ENCODE results near the gene KLF15.
A peak's percentile ranks its signal among the peaks of the same experiment; 100 is the strongest.

The KLF15 gene

DNA sequence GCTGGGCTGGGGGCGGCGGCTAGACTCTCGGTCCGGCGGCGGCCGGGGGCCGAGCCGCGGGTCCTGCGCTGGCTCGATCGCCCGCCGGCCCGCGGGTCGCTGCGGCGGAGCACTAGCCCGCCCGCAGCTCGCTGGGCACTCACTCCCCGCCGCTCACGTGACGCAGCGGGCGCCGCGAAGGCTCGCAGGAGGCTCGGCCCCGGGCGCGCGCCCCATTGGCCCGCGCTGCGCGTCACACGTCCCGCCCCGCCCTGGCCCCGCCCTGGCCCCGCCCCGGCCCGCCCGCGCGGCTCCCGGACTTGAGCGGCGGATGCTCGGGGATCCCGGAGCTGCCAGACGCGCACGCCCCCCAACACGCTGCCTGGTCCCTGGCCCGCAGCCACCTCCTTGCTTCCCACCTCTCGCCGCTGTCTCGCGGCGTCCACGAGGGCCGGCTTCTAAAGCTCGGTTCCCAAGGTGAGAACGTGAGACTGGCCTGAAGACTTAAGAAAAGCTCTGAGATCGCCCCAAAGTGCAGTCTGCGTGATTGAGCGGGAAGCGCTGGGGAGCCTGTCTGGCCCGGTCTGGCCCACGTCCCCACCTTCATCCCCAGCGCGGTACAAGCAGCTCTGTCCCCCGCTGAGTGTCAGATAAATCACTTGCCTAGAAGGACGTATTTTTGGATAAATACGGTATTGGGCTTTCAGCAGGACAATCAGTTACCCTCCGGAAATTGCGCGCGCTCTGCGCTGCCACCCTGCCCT, at the start of gene KLF15:
Gene KLF15 (minus strand): TSS at position 114 of the 743 bp plus-strand sequence. CDS start 4,486 bp downstream, outside the sequence.
- H3K27me3 ChIP-seq (replicated peaks), result peaks cover 10% of the 10 kb centered on the region
- no peaks in the 10 kb centered on the region for H3K36me3 ChIP-seq (replicated peaks)
- no peak within 1 kb of the TSS for H3K27ac ChIP-seq
- TF ChIP-seq, protein P1, sequence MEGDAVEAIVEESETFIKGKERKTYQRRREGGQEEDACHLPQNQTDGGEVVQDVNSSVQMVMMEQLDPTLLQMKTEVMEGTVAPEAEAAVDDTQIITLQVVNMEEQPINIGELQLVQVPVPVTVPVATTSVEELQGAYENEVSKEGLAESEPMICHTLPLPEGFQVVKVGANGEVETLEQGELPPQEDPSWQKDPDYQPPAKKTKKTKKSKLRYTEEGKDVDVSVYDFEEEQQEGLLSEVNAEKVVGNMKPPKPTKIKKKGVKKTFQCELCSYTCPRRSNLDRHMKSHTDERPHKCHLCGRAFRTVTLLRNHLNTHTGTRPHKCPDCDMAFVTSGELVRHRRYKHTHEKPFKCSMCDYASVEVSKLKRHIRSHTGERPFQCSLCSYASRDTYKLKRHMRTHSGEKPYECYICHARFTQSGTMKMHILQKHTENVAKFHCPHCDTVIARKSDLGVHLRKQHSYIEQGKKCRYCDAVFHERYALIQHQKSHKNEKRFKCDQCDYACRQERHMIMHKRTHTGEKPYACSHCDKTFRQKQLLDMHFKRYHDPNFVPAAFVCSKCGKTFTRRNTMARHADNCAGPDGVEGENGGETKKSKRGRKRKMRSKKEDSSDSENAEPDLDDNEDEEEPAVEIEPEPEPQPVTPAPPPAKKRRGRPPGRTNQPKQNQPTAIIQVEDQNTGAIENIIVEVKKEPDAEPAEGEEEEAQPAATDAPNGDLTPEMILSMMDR (IDR thresholded peaks at IDR 0.05; ENCODE audit: low read depth, low read length, missing control alignments), result no peak
- H3K4me3 ChIP-seq (ENCODE audit: low read depth, low read length), result peak within 1 kb of the TSS; percentile 57
- in situ Hi-C loops (cut with HindIII; ENCODE audit: low pct_ligation_motif_present, low sequenced_read_pairs), result no loop called here
- peak; percentile 41 for DNase-seq

DNA sequence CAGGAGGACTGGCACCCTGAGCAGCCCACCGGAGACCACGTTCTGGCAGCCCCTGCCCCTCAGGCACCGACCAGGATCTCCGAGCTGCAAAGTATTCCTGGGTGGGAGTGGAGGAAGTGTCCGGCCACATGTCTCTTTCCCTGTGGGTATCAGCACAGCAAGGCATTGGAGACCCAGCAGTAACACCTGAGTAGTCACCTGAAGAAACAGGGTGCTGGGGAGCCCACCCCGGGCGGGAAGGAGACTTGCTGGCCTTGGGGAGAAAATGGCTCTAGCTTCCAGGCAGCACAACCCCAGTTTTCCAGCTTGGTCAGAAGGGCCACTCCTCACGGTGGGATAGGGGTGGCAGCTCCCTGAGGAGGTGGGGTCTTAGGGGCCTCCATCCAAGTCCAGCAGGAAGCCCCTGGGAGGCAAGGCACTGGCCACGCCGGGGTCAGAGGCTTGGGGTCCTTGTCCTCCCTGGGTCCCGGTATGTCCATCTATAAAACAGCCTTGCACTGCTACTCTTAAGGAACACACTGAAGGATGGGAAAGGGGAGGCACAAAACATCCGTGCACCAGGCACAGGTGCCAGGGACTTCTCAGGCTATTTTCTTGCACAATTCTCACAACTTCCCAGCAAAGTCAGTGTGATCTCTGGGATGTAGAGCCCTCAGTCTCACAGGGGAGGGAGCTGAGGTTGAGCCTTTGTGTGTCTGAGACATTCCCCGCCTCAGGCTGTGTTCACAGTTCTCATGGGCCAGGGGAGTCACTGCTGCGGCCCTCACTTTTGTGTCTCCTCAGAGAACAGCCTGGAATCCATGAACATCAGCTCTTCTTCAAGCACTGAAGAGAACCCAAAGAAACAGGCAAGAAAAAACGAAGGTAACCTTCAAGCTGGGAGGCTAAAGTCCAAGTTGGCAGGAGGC, 49.4 kb upstream of the KLF15 start:
- in situ Hi-C loops (cut with HindIII; ENCODE audit: low pct_ligation_motif_present, low sequenced_read_pairs), result no loop called here
- no peaks in the 10 kb centered on the region for H3K36me3 ChIP-seq (replicated peaks)
- H3K4me3 ChIP-seq (ENCODE audit: low read depth, low read length), result no peak overlapping the region

DNA sequence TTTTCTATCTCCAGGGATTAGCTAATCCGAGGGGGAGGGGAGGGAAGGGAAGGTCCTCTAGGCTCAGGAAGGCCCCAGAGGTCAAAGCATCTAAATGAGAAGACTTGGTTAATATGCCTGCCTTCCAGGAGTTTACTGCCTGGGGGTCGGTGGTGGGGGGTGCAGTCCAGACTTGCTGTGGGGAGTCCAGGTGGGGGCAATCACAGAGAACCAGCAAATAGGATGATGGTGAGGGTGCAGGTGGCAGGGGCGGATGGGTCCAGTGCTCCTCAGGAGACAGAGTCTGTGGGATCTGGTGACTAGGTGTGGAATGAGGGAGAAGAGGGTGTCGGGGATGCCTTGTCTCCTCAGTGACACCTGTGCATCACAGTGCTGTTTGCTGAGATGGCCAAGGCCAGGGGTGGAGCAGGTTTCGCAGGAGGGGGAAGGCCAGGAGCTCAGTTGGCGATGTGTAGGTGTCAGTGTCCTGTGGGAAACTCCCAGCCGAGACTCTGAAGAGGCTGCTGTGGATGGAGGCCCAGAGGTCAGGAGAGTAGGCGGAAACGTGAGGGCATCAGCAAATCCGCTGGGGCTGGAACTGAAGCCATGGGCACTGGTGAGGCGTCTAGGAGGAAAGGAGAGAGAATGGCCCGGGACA, 45.6 kb upstream of the KLF15 start:
- Histone ChIP-seq H3K4me3 (ENCODE audit: low read depth, low read length) (no peak overlapping the region), H3K27me3 (replicated peaks) (no peaks in the 10 kb centered on the region), H3K36me3 (replicated peaks) (no peaks in the 10 kb centered on the region), H3K27ac (no peak overlapping the region)
- TF ChIP-seq, protein P1 (IDR thresholded peaks at IDR 0.05; ENCODE audit: low read depth, low read length, missing control alignments), result no peak
- in situ Hi-C loops (cut with HindIII; ENCODE audit: low pct_ligation_motif_present, low sequenced_read_pairs), result no loop called here
- DNase-seq, result no peak

More for the DNA sequence above, 49.4 kb upstream of the KLF15 start:
- Histone ChIP-seq H3K27me3 (replicated peaks) (no peaks in the 10 kb centered on the region), H3K27ac (no peak overlapping the region)
- DNase-seq, result no peak
- TF ChIP-seq, protein P1 (IDR thresholded peaks at IDR 0.05; ENCODE audit: low read depth, low read length, missing control alignments), result no peak

DNA sequence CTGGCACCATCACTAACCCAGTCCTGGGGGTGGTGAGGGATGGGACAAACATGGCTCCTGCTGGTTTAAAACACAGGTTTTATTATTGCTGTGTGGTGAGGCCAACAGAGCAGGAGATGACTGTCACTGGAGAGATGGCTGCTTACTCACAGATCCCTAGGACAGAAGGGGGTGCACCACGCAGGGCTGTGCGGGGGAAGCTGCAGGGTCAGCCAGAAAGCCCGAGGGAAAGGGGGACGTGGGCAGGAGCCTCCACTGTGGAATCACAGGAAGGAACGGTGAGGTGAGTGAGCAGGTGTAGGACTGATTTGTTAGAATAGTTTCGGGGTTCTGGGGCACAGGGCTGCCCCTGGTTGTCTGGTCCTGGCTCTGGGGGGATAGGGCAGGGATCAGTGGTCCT, 45.0 kb upstream of the KLF15 start:
- Histone ChIP-seq H3K4me3 (ENCODE audit: low read depth, low read length) (no peak overlapping the region), H3K27me3 (replicated peaks) (no peaks in the 10 kb centered on the region), H3K36me3 (replicated peaks) (no peaks in the 10 kb centered on the region), H3K27ac (no peak overlapping the region)
- in situ Hi-C loops (cut with HindIII; ENCODE audit: low pct_ligation_motif_present, low sequenced_read_pairs), result no loop called here
- DNase-seq, result no peak
- TF ChIP-seq, protein P1 (IDR thresholded peaks at IDR 0.05; ENCODE audit: low read depth, low read length, missing control alignments), result no peak

DNA sequence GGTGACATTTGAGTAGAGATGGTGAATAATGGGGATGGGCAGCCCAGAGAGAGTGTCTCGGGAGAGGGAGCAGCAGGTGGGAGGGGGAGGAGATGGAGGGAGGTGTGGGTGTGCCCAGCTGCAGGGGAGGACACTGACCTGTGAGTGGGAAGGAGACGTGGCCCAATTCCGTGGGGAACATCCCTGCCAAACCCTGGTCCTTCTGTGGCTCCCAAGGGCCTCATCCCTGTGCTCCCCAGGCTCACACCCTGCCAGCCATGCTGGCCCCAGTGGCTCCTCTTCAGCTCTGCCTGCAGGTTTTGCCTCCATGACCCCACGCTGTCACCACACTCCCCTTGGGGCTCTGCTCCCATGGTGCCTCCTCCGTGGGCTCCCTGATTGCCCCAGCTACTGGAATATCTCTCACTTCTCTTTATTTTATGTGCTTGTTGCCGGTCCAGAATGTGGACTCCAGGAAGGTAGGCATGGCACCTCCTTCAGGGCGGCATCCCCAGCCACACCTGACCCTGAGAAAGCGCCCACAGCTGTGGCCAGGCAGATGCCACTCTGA, 44.5 kb upstream of the KLF15 start:
- H3K36me3 ChIP-seq (replicated peaks), result no peaks in the 10 kb centered on the region
- H3K4me3 ChIP-seq (ENCODE audit: low read depth, low read length), result no peak overlapping the region
- TF ChIP-seq, protein P1 (IDR thresholded peaks at IDR 0.05; ENCODE audit: low read depth, low read length, missing control alignments), result no peak
- no peak for DNase-seq
- in situ Hi-C loops (cut with HindIII; ENCODE audit: low pct_ligation_motif_present, low sequenced_read_pairs), result no loop called here
- H3K27me3 ChIP-seq (replicated peaks), result no peaks in the 10 kb centered on the region
- H3K27ac ChIP-seq, result no peak overlapping the region

All from brain microvascular endothelial cell (primary cell).